ENCODE data around the gene CBX4.

CBX4 gene

DNA sequence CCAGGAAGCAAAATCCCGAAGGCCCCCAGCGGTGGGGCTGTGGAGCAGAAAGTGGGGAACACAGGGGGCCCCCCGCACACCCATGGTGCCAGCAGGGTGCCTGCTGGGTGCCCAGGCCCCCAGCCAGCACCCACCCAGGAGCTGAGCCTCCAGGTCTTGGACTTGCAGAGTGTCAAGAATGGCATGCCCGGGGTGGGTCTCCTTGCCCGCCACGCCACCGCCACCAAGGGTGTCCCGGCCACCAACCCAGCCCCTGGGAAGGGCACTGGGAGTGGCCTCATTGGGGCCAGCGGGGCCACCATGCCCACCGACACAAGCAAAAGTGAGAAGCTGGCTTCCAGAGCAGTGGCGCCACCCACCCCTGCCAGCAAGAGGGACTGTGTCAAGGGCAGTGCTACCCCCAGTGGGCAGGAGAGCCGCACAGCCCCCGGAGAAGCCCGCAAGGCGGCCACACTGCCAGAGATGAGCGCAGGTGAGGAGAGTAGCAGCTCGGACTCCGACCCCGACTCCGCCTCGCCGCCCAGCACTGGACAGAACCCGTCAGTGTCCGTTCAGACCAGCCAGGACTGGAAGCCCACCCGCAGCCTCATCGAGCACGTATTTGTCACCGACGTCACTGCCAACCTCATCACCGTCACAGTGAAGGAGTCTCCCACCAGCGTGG, 54.8 kb downstream of the CBX4 start:
- TF ChIP-seq POLR2AphosphoS5 (IDR thresholded peaks at IDR 0.05; ENCODE audit: low read depth, low read length) = no peak
- TF ChIP-seq FOXP2 (optimal IDR thresholded peaks at IDR 0.05; ENCODE audit: borderline replicate concordance, extremely low read depth, extremely low read length, insufficient read depth) = no peak

DNA sequence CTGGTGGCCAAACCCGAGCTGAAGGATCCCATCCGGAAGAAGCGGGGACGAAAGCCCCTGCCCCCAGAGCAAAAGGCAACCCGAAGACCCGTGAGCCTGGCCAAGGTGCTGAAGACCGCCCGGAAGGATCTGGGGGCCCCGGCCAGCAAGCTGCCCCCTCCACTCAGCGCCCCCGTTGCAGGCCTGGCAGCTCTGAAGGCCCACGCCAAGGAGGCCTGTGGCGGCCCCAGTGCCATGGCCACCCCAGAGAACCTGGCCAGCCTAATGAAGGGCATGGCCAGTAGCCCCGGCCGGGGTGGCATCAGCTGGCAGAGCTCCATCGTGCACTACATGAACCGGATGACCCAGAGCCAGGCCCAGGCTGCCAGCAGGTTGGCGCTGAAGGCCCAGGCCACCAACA, 55.3 kb downstream of the CBX4 start:
- TF ChIP-seq FOXP2 (optimal IDR thresholded peaks at IDR 0.05; ENCODE audit: borderline replicate concordance, extremely low read depth, extremely low read length, insufficient read depth) (no peak), SIN3A (IDR thresholded peaks at IDR 0.05; ENCODE audit: borderline replicate concordance, insufficient read depth, low read length) (no peak), TAF1 (IDR thresholded peaks at IDR 0.05; ENCODE audit: borderline replicate concordance, insufficient read depth, low read length) (no peak), POLR2AphosphoS5 (IDR thresholded peaks at IDR 0.05; ENCODE audit: low read depth, low read length) (no peak)
- TF ChIP-seq, protein P1, sequence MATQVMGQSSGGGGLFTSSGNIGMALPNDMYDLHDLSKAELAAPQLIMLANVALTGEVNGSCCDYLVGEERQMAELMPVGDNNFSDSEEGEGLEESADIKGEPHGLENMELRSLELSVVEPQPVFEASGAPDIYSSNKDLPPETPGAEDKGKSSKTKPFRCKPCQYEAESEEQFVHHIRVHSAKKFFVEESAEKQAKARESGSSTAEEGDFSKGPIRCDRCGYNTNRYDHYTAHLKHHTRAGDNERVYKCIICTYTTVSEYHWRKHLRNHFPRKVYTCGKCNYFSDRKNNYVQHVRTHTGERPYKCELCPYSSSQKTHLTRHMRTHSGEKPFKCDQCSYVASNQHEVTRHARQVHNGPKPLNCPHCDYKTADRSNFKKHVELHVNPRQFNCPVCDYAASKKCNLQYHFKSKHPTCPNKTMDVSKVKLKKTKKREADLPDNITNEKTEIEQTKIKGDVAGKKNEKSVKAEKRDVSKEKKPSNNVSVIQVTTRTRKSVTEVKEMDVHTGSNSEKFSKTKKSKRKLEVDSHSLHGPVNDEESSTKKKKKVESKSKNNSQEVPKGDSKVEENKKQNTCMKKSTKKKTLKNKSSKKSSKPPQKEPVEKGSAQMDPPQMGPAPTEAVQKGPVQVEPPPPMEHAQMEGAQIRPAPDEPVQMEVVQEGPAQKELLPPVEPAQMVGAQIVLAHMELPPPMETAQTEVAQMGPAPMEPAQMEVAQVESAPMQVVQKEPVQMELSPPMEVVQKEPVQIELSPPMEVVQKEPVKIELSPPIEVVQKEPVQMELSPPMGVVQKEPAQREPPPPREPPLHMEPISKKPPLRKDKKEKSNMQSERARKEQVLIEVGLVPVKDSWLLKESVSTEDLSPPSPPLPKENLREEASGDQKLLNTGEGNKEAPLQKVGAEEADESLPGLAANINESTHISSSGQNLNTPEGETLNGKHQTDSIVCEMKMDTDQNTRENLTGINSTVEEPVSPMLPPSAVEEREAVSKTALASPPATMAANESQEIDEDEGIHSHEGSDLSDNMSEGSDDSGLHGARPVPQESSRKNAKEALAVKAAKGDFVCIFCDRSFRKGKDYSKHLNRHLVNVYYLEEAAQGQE (IDR thresholded peaks at IDR 0.05; ENCODE audit: insufficient read depth in 1 of 2, low read depth in 2 of 2, low read length in 2 of 2) = no peak
